Ishikawa (cell line): ENCODE measurements around the gene ARSD.

Experiments
- CEBPB ChIP-seq: IDR thresholded peaks from 2 replicates; pipeline ENCODE4 v1.6.1; 2012
- CREB1 ChIP-seq: IDR thresholded peaks from 2 replicates; pipeline ENCODE4 v1.6.1; 2012; ENCODE audit warnings: low read depth
- EGR1 ChIP-seq: IDR thresholded peaks from 2 replicates; pipeline ENCODE4 v1.6.1; 2012
- EP300 ChIP-seq: IDR thresholded peaks from 2 replicates; pipeline ENCODE4 v1.6.1; 2012; ENCODE audit warnings: borderline replicate concordance
- FOXM1 ChIP-seq: IDR thresholded peaks from 2 replicates; pipeline ENCODE4 v1.6.1; 2012; ENCODE audit warnings: low read depth, borderline replicate concordance
- MAX ChIP-seq: IDR thresholded peaks from 2 replicates; pipeline ENCODE4 v1.6.1; 2012
- NFIC ChIP-seq: IDR thresholded peaks from 2 replicates; pipeline ENCODE4 v1.6.1; 2012
- RAD21 ChIP-seq: IDR thresholded peaks from 2 replicates; pipeline ENCODE4 v1.6.1; 2012; ENCODE audit warnings: low read depth
- REST ChIP-seq: IDR thresholded peaks from 2 replicates; pipeline ENCODE4 v1.6.1; 2012; ENCODE audit warnings: low read depth, mild to moderate bottlenecking
- TAF1 ChIP-seq: IDR thresholded peaks from 2 replicates; pipeline ENCODE4 v1.6.1; 2012; ENCODE audit warnings: low read depth, mild to moderate bottlenecking
- TCF12 ChIP-seq: IDR thresholded peaks from 2 replicates; pipeline ENCODE4 v1.6.1; 2012; ENCODE audit warnings: low read depth
- TEAD4 ChIP-seq: IDR thresholded peaks from 2 replicates; pipeline ENCODE4 v1.6.1; 2012
- USF1 ChIP-seq: IDR thresholded peaks from 2 replicates; pipeline ENCODE4 v1.6.1; 2012
- YY1 ChIP-seq: IDR thresholded peaks from 2 replicates; pipeline ENCODE4 v1.6.1; 2012; ENCODE audit warnings: low read depth
- ZBTB7A ChIP-seq: IDR thresholded peaks from 2 replicates; pipeline ENCODE4 v1.6.1; 2012; ENCODE audit warnings: low read depth

Gene ARSD

GRCh38 chrX:2967998-2968909 is 39.1 kb upstream of the ARSD start:
- no peak for TF ChIP-seq YY1
- no peak for TF ChIP-seq CREB1
- no peak for TF ChIP-seq EGR1
- no peak for TF ChIP-seq TEAD4
- TF ChIP-seq MAX = no peak
- no peak for TF ChIP-seq TCF12
- TF ChIP-seq REST = no peak
- TF ChIP-seq FOXM1 = no peak
- TF ChIP-seq USF1 = no peak
- TF ChIP-seq TAF1 = no peak
- TF ChIP-seq RAD21 = no peak
- no peak for TF ChIP-seq ZBTB7A
- no peak for TF ChIP-seq CEBPB
- TF ChIP-seq NFIC = no peak
- TF ChIP-seq EP300 = no peak

GRCh38 chrX:2967584-2967983 is 38.4 kb upstream of the ARSD start:
- TF ChIP-seq MAX (no peak), REST (no peak), YY1 (no peak), CREB1 (no peak), EGR1 (no peak), ZBTB7A (no peak), EP300 (no peak), NFIC (no peak), FOXM1 (no peak), CEBPB (no peak), TEAD4 (no peak), RAD21 (no peak), TCF12 (no peak), USF1 (no peak), TAF1 (no peak)

GRCh38 chrX:2967012-2967411 is 37.9 kb upstream of the ARSD start:
- no peak for TF ChIP-seq NFIC

DNA sequence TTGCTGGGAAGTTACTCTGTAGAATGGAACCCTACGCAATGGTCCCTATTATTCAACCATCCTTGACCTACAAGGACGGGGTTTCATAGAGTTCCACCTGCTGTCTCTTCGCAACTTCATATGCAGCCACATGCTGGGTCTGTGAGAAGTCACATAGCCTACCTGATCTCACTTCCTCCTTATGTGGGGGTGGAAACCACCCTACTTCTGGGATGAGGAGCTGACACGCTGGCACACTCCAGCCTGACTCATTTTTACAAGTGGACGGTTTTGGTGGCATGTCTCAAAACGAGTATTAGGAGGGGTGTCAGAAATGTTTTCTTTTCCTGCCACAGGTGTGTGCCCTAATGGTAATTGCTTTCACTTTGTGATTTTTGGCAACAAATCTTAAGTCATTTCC is 36.8 kb upstream of the ARSD start:
- no peak for TF ChIP-seq REST
- no peak for TF ChIP-seq CEBPB
- TF ChIP-seq NFIC = no peak
- TF ChIP-seq FOXM1 = no peak
- no peak for TF ChIP-seq CREB1
- TF ChIP-seq TEAD4 = no peak
- no peak for TF ChIP-seq MAX
- TF ChIP-seq TCF12 = no peak
- no peak for TF ChIP-seq EGR1
- TF ChIP-seq YY1 = no peak
- TF ChIP-seq EP300 = no peak
- no peak for TF ChIP-seq RAD21
- no peak for TF ChIP-seq TAF1
- TF ChIP-seq ZBTB7A = no peak
- no peak for TF ChIP-seq USF1
